GM19467 (cell line): ENCODE measurements around the gene KRT85.
"Not testable (repeated sequence)": the region's sequence is repeated elsewhere in the genome, so short reads cannot be mapped to it uniquely, and the experiment has no call there.

Experiments used
- ATAC-seq: cut with Tn5 transposase; IDR thresholded peaks from one replicate; pipeline ENCODE4 v1.9.1; 2021; ENCODE audit warnings: mild to moderate bottlenecking, moderate library complexity; ENCODE audit not compliant: unreplicated experiment

Gene KRT85

GRCh38 chr12:52327830-52328500, 39.3 kb downstream of the KRT85 start:
- no peak for ATAC-seq

GRCh38 chr12:52327052-52327829, 40.0 kb downstream of the KRT85 start:
- no peak for ATAC-seq

- no peak for ATAC-seq
Measured at GRCh38 chr12:52324153-52324444, 43.2 kb downstream of the KRT85 start.

- no peak for ATAC-seq
Measured at GRCh38 chr12:52323416-52324152, 43.7 kb downstream of the KRT85 start.

- ATAC-seq, result no peak
Measured at GRCh38 chr12:52323001-52323400, 44.3 kb downstream of the KRT85 start.

- ATAC-seq, result no peak
Measured at GRCh38 chr12:52322069-52322468, 45.2 kb downstream of the KRT85 start.

GRCh38 chr12:52321418-52321817, 45.9 kb downstream of the KRT85 start:
- no peak for ATAC-seq

GRCh38 chr12:52320784-52321400, 46.4 kb downstream of the KRT85 start, which contains the start of gene KRT83:
TSS of gene KRT83 (minus strand) at chr12:52321398. CDS start at chr12:52321335, 63 bp downstream.
- no peak for ATAC-seq

GRCh38 chr12:52319097-52319496, 48.2 kb downstream of the KRT85 start:
- ATAC-seq, result no peak

GRCh38 chr12:52318241-52318990, 48.9 kb downstream of the KRT85 start:
- no peak for ATAC-seq

GRCh38 chr12:52317468-52318052, 49.7 kb downstream of the KRT85 start:
- no peak for ATAC-seq

GRCh38 chr12:52316701-52317100, 50.6 kb downstream of the KRT85 start:
- ATAC-seq, result no peak

GRCh38 chr12:52316290-52316689, 51.0 kb downstream of the KRT85 start:
- ATAC-seq, result no peak

GRCh38 chr12:52315721-52316120, 51.6 kb downstream of the KRT85 start:
- ATAC-seq, result not testable (repeated sequence)

GRCh38 chr12:52314511-52314910, 52.8 kb downstream of the KRT85 start:
- ATAC-seq, result no peak

- ATAC-seq, result no peak
Measured at GRCh38 chr12:52313926-52314325, 53.4 kb downstream of the KRT85 start.

GRCh38 chr12:52313461-52313860, 53.8 kb downstream of the KRT85 start:
- no peak for ATAC-seq

GRCh38 chr12:52312086-52312485, 55.2 kb downstream of the KRT85 start:
- ATAC-seq, result no peak

GRCh38 chr12:52311285-52311648, 56.0 kb downstream of the KRT85 start:
- no peak for ATAC-seq

- ATAC-seq, result no peak
Measured at GRCh38 chr12:52310622-52311284, 56.5 kb downstream of the KRT85 start.
